HG02981 (cell line): ENCODE measurements around the gene COPS3.
"Not testable (repeated sequence)": the region's sequence is repeated elsewhere in the genome, so short reads cannot be mapped to it uniquely, and the experiment has no call there.

ENCODE experiments used
- ATAC-seq: cut with Tn5 transposase; IDR thresholded peaks from one replicate; pipeline ENCODE4 v1.9.1; 2021; ENCODE audit warnings: mild to moderate bottlenecking, moderate library complexity; ENCODE audit not compliant: unreplicated experiment

The COPS3 gene

DNA sequence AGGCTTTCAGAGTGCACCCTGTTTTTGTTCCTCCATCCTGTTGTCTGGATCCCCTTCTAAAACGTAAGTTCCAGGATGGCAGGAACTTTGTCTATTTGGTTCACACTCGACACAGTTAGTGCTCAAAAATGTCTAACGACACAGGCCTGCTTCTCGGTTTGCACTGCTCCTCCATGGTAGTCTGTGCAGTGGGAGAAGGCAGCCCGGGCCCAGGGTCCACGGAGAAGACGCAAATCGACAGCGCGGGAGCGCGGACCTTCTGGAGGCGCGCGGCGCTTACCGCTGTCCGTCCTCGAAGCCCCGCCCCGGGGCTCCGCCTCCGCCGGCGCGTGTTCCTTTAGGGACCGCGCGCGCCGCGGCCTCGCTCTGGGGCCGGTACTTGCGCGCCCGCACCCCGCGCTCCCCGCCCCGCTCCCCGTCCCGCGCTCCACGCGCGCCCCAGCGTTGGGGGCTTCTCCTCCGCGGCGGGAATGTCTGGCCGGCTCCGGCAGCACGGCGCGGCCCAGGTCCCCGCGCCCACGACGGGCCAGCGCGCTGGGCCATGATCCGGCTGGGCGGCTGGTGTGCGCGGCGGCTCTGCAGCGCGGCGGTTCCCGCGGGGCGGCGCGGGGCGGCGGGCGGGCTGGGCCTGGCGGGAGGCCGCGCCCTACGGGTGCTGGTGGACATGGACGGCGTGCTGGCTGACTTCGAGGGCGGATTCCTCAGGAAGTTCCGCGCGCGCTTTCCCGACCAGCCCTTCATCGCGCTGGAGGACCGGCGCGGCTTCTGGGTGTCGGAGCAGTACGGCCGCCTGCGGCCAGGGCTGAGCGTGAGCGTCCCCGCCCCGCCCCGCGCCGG lies 22.2 kb upstream of the COPS3 start, which contains the start of gene NT5M:
TSS of gene NT5M (plus strand) at position 364 of the 837 bp plus-strand sequence. CDS start at position 542, 178 bp downstream.
- peak; percentile 44 for ATAC-seq

GRCh38 chr17:17301659-17302058 lies 20.6 kb upstream of the COPS3 start:
- not testable (repeated sequence) for ATAC-seq

GRCh38 chr17:17300624-17301568 lies 19.9 kb upstream of the COPS3 start:
- no peak for ATAC-seq

DNA sequence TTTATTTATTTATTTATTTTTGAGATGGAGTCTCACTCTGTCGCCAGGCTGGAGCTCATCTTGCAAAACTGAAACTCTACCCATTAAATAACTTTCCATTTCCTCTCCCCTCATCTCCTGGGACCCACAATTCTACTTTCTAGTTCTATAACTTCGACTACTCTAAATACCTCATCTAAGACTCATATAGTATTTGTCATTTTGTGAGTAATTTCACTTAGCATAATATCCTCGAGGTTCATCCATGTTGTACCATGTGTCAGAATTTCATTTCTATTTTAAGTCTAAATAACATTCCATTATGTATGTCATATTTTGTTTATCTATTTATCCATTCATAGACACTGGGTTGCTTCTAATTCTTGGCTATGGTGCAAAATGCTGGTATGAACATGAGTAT lies 17.1 kb upstream of the COPS3 start:
- no peak for ATAC-seq

- no peak for ATAC-seq
Measured at GRCh38 chr17:17297217-17297616, 16.2 kb upstream of the COPS3 start.

- no peak for ATAC-seq
Measured at GRCh38 chr17:17295141-17295540, 14.1 kb upstream of the COPS3 start.

DNA sequence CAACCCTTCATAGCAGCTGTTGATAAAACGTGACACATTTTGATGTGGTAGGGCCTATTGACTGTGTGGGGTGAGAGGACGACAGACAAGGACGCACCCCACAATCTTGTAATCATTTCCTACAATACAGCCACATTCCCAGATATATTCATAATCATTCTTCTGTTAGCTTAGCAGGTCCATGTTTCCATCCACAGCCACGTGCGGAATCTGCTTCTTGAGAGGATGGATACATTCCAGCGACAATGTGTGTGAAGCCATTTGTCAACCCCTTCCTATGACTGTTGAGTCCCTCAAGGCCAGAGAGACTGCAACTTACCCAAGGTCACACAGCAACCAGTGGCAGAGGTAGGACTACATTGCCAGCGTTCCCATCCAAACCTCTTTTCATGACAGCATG lies 8.7 kb upstream of the COPS3 start:
- no peak for ATAC-seq

- ATAC-seq = no peak
Measured at GRCh38 chr17:17289086-17289485, 8.0 kb upstream of the COPS3 start.

DNA sequence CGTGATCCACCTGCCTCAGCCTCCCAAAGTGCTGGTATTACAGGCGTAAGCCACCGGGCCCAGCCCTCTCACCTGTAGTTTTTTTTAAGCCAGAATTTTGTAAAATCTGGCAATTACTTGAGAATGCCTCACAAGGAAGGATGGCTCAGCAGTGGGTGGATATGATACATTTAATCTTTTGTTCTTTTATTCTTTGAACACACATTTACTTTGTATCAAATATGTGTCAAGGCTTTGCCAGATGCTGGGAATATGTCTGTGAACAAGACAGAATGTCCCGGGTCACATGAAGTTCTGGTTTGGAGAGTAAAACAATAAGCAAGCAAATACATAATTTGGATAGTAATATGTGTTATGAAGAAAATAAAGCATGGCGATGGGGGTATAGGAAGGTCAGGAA lies 4.9 kb upstream of the COPS3 start:
- ATAC-seq = no peak

- ATAC-seq = no peak
Measured at GRCh38 chr17:17279316-17279715, 1.7 kb downstream of the COPS3 start.

DNA sequence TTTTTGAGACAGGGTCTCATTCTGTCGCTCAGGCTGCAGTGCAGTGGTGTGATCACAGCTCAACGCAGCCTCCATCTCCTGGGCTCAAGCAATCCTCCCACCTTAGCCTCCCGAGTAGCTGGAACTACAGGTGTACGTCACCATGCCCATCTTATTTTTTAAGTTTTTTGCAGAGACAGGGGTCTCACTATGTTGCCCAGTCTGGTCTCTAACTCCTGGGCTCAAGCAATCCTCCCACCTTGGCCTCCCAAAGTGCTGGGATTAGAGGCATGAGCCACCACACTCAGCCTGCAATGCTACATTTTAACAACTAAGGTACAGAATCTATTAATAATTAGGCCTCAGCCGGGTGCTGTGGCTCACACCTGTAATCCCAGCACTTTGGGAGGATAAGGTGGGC lies 3.6 kb downstream of the COPS3 start:
- not testable (repeated sequence) for ATAC-seq

- no peak for ATAC-seq
Measured at GRCh38 chr17:17275971-17276370, 5.1 kb downstream of the COPS3 start.

DNA sequence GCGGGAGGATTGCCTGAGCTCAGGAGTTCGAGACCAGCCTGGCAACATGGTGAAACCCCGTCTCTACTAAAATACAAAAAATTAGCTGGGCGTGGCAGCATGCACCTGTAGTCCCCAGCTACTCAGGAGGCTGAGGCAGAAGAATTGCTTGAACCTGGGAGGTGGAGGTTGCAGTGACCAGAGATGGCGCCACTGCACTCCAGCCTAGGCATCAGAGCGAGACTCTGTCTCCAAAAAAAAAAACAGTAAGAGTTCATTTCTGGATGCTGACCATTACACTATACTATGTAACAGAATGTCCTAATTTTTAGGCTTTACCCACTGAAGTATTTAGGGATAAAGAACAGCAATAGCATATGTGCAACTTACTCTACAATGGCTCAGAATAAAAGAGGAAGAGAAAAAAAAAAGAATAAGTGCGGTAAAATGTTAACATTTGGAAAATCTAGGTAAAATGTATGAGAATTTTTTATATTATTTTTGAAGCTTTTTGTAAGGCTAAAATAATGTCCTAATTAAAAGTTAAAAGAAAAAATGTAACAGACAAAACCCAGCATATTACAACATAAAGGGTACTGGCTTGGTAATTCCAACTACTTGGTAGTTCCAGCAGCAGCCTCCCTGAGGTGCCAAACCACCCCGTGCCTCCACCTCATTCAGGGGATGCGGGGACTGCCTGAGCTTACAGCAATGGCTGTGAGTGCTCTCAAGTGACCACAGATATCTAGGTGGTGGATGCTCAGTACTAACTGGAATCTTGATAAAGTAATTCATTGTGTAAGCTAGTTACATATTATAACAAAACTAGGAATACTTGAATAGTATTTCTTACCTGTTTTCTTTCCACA lies 10.9 kb downstream of the COPS3 start:
- ATAC-seq = no peak

- ATAC-seq = no peak
Measured at GRCh38 chr17:17264430-17264829, 16.6 kb downstream of the COPS3 start.

GRCh38 chr17:17258998-17259397 lies 22.0 kb downstream of the COPS3 start:
- ATAC-seq = no peak

- ATAC-seq = no peak
Measured at GRCh38 chr17:17258011-17258410, 23.0 kb downstream of the COPS3 start.

DNA sequence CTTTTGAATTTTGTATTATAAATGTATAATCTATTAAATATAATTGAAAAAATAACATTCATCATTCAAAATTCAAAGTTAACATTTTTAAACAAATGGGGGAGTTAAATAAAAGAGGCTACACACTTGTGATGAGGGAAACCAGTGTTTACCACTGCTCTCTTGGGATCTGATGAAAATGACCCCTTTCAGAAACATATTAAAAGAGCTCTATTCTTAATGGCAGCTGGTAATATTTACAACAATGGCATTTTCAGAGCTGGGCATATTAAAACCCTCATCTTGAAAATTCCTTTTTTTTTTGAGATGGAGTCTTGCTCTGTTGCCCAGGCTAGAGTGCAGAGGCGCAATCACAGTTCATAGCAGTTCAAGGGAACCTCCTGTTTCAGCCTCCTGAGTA lies 24.7 kb downstream of the COPS3 start:
- no peak for ATAC-seq

DNA sequence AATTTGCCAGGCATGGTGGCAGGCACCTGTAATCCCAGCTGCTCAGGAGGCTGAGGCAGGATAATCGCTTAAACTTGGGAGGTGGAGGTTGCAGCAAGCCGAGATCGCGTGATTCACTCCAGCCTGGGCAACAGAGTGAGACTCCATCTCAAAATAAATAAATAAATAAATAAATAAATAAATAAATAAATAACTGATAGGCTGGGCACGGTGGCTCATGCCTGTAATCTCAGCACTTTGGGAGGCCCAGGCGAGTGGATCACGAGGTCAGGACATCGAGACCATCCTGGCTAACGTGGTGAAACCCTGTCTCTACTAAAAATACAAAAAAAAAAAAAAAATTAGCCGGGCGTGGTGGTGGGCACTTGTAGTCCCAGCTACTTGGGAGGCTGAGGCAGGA lies 25.4 kb downstream of the COPS3 start:
- not testable (repeated sequence) for ATAC-seq

GRCh38 chr17:17254036-17254435 lies 27.0 kb downstream of the COPS3 start:
- ATAC-seq = no peak

DNA sequence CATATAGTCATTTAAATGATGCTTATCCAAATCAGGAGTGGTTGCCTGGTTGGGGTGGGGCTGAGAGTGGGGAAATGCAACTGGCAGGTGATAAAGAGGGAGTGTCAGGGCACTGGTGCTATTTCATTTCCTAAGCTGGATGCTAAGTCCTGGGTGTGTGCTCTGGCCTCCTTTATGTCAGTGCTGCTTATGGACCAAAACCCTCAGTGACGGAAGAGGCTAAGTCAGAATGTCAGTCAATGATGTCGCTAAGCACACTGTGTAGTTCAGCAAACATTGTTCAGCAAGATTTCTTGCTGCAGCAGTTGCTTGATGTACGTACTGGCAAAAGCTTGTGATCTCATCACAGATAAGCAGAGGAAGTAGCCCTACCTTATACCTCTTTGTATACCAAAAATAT lies 27.6 kb downstream of the COPS3 start:
- ATAC-seq = no peak

- no peak for ATAC-seq
Measured at GRCh38 chr17:17252149-17252661, 28.8 kb downstream of the COPS3 start.
